Hippocampal formation (tissue), 2 donors: ENCODE measurements around the gene SLIT3.

Experiments used
- DNase-seq, 2 donors: peaks; one replicate each; lab custom pipeline; 2025; lab: John Stamatoyannopoulos, UW

SLIT3 gene

DNA sequence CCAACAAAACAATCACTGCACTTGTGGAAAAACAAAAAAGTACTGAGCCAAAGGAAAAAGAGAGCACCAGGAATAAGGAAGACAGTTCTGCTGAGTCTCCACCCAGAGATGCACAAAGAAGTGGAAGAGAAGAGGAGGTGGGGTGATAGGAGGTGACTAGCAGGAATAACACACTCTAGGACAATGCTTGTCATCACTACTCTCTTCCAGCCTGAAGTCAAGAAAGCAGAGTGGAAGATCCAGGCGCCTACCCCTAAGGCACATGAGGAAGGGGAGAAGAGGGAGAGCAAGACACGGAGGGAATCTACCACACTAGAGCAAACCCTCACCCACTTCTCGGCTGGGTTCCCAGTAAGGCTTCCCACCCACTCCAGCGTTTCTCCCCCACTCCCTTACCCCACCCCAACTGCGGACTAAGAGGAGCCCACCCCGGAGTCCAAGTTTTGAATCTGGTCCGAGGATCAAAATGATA is 1.7 kb downstream of the SLIT3 start:
- no peak for DNase-seq

DNA sequence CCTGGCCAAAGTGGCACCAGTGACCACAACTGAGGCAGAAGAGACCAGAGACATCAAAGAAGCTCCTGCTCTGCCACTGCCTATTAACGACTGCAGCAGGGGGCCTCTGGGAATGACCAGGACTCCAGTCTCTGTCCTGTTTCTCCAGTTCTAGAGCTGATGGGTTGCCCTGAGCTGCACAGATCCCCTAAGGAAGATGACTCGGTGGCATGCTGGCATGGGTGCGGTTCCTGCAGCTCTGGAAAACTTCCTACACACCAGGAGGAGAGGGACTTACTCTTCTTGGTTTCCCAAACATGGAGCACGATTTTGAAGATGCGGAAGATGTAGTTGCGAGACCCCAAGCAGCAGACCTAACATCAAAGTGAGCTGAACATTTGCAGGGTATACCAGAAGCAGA is 2.7 kb downstream of the SLIT3 start:
- DNase-seq: no peak

DNA sequence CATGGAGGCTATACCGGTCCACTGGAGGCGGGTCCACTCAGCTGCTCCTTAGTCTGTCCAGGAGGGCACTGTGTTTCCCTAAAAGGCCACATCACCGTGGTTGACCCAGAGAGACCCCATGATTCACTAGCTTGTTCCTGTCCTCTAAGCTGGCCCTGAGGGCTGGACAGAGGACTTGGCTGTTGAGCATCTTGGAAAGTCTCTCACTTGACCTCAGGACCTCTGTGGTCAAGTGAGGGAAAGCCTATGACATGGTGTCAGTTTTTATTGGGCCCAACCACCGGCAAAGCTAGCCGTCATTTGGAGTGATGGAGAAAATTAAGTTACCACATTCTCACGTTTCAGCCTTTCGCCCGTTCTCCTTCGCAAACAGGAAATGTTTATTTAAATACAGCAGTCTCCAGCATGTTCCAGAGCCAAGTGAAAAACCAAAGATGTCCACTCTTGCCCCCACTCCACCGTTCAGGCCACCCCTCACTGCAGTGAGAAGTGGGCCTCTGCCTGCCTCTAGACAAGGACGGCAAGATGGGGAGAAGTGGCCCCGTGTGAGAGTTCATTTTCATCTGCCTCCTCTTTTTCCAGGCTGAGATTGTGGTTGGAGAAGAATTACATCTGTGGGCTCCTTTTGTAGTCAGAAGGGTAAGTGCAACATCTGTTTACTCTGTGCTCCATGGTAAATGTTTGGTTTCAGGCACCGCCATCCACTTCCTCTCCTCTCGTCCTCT is 4.4 kb downstream of the SLIT3 start:
- no peak for DNase-seq

DNA sequence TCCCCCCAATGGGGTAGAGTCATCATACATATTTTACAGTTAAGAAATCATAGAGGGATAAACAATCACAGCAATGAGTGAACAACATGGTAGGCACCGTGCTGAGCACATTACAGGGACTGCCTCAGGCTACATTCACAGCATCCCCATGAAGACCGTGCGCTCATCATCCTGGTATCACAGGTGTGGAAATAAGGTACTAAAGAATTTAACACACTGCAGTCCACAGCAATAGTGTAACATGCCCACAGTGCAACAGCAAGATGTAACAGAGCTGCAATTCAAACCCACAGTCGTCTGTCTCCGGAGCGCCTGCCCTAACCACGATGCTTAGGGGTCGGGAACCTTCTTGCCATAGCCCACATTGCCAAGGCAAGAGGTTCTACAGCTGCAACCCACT is 5.6 kb downstream of the SLIT3 start:
- no peak for DNase-seq

DNA sequence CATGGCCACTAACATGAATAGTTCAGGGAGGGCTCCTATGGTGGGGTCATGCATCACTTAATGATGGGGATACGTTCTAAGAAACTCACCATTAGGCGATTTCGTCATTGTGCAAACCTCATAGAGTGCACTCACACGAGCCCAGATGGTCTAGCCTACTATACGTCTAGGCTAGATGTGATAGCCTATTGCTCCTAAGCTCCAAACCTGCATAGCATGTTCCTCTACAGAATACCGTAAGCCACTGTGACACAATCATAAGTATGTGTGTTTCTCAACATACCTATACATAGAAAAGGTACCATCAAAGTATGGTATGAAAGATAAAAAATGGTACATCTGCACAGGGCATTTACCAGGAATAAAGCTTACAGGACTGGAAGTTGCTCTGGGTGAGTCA is 6.3 kb downstream of the SLIT3 start:
- no peak for DNase-seq

DNA sequence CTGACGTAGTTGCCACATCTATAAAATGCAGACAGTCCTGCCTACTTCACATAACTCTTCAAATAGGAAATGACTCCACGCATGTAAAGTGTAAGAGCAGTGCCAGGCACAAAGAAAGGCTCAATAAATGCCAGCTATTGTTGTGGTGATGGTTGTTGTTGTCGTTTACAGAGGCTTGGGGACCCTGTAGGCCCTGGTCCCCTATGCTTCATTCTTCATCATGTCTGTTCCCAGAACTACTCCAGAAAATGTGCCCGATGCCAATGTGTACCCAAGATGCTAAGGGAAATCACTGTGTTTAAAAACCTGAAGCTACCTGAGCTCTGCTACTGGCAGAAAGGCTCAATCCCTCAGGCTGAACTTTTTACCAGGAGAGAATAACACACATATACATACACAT is 9.1 kb downstream of the SLIT3 start:
- DNase-seq: no peak

DNA sequence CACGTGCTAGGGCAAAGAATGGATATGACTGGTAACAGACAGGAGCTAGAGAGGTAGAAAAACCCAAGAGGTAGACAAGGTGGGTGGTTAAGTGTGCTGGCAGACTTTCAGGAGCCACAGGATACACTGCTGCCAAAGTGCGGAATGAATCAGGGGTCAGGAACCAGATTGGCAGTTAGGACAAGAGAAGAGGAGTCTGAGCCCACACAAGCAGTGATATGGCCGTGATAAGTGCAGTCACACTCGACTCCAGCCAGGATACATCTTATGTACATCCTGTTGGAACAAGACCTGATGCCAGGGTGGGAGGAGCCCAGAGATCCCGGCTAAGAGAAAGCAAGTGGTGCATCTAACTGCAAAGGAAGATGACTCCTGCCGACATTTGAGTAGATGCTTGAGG is 10.0 kb downstream of the SLIT3 start:
- DNase-seq: no peak

DNA sequence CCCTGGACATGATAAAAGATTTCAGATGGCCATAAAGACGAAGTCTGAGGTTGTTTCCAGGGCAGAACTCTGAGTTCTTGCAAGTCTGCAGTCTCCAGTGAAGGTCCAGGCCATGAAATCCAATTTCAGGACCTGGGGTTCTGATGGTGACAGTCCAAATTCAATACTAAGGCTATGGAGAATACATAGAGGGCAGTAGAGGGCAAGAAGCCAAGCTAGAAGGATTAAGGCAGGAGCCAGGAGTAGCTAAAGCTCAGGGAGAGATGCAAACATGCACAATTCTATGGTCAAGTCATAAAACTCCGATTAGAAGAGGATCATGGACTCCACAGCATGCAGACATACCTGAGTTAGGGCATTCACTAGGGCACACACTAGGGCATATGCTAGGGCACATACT is 11.4 kb downstream of the SLIT3 start:
- DNase-seq: no peak

DNA sequence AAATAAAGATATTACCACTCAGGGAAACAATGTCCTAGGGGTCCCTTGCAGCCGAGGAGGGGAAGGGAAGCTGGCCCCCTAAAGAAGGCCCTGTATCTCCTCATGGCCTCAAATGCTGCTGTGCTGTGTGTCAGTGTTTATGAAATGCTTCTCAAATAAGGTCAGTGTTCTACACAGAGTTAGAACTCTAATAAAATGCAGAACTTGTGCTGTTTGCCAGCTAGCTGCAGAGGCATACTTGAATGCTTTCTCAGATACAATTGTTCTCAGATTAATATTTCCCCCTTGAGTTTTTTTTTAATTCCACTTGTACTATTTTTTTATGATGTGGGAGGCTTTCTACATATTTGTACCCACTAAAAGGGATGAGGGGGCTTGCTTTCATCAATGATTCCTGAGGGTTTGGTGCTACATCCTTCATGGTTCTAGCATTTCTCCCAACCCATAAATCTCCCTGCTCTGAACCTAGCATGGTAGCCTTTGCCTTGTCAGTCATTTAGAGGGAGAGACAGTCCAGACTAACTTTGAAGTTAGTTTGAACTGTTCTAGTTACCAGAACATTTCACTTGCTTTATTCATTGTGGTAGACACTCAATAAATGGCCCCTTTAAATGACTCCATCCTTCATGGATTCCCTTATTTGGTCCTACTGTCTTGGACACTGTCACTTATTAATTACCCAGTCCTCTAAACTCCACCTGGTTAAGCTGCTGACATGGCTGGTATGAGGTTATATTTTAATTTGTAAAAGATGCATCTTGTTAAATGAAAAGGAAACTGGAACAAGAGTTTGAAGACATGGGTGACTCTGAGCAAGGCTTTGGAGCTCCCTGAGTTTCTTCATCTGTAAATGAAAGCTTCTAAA is 12.6 kb downstream of the SLIT3 start:
- no peak for DNase-seq

DNA sequence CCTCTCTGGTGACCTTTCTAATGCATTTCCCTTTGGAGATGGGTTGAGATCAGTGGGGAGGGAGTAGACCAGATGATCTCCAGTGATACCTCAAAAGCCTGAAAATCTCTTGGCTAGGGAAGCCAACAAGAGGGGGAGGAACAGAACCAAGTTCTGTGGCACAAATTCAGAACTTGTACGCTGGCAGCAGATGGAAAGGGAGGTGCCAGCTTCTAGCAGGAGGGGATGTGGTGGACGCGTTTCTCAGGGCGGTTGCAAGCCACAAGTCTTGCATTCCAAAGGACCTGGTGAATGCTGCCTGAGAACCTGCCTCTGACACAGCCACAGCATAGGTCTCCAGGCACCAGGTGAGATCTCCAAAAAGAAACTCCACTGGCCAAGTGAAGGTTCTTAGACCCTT is 13.4 kb downstream of the SLIT3 start:
- no peak for DNase-seq

DNA sequence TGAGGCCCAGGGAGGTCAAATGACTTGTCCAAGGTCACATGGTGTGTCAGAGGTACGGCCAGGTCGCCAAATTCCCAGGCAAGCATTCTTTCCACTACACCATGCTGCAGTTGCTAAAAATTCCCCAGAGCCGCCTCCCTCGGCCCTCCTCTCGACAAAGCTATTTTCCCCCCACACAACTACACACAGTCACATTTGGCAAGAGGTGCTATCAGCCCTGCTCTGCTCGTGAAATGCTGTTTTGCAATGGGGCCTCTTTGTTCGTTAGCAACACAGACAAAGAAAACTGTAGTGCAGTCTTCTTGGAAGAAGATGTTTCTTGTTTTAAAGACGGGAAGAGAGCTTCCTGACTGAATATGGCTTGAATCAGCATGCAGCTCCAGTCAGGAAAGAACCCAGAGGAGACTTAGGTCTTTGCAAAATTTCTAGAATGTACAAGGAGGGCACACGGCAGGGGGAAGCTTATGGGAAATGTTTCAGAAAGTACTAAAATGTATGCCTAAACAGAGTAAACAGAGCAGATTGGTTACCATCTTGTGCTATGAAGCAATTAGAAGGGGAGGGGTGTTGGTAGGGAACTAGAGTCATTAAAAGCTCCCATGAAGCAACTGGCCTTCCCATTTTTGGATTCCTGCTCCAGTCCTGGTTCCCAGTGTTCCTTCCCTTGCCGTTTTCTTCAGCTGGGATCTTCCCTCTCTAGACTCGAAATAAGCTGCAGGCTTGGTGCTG is 14.2 kb downstream of the SLIT3 start:
- no peak for DNase-seq

DNA sequence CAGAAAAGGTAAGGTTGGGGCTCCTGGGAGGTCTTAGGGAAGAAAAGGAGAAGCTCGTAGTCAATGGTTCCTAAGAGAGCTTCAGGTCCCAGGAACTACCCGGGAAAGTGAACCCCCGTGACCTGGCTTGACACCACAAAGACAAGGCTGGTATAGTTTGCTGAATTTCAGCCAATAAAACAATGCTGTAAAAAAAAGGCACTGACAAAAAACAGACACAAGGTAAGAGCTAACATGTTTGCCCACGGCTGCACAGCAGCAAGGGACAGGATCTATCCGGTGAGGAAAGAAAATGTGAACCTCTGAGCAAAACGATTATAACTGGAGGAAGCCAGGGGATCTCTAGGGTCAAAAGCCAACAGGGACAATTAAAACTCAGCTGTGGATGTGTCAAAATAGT is 17.1 kb downstream of the SLIT3 start:
- DNase-seq: no peak

DNA sequence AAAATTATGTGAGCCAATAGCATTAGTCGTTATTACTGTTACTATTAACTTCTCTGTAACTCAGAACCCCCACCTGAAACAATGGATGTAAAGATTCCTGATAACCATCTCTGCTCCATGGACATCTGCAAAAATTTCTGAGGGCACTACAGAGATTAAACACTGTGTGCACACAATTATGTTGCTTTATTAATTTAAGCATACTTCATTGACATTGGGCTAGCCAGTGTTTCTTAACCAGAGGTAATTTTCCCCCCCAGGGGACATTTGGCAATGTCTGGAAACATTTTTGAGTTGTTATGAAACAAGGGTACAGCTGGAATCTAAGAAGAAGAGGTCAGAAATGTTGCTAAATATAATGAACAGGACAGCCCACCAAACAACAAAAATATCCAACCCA is 19.3 kb downstream of the SLIT3 start:
- no peak for DNase-seq

DNA sequence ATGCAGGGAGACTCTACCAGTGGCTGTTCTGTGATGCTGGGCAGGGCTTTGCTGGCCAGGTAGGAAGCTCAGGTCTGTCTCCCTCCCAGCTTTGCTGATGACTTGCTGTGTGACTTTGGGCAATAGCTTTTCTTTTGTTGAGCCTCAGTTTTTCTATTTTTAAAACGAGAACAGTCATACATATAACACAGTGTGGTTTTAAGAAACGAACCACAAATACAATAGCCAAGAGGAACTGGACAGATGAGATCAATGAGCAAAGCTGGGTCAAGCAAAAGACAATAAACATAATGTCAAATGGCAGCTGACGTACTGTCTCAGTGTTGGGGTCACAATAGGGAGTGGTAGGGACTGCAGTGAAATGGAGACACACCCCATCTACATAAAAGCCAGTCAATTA is 20.2 kb downstream of the SLIT3 start:
- DNase-seq: no peak

DNA sequence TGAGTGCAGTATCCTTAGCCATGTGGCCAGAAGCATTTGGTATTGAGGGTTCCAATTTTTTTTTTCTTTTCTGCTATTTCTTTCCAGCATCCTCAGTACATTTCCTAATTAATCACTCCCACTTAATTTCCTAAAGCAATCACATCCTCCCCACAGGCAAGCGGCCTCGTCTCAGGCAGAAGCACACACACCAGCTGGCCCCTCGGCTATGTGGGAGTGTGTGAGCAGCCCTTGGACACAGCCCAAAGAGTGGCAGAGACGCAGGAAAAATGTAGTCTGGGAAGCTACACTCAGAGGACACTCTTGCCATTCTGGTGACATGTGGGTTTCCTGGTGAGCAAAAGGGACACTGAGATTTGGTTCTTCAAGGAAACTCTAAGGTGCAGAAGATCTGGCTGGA is 20.7 kb downstream of the SLIT3 start:
- peak in 1 of 2 donors; percentile 36 for DNase-seq

DNA sequence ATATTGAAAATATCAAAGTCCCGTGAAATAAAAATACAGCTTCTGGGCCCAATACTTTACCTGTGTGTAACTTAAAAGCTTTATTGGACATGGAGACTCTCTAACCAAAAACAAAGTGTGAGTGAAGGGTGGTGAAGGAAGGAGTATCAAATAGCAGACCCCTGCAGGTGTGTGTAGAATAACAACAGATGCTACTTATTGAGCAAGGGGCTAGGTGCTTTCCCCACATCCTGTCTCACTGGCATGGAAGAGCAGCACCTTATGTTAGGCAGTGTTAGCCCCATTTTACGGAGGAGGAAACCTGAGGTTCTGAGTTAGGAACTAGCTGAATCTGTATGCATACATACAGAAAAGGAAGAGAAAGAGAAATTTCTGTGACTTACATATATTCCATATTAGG is 21.8 kb downstream of the SLIT3 start:
- no peak for DNase-seq

DNA sequence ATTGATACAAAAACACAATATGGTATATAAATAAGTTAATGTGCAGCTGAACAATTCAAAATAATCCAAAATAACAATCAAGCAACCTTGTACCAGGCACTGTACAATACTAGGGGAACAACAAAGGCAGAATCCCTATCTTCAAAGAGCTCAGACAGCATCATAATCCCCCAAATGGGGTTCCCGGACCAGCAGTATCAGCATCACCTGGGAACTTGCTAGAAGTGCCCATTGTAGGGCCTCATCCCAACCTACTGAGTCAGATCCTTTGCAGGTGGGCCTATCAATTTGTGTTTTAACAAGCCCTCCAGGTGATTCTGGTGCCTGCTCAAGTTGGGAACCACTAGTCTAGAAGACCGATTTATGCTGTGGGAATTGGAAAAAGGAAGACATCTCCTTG is 27.1 kb downstream of the SLIT3 start:
- no peak for DNase-seq

DNA sequence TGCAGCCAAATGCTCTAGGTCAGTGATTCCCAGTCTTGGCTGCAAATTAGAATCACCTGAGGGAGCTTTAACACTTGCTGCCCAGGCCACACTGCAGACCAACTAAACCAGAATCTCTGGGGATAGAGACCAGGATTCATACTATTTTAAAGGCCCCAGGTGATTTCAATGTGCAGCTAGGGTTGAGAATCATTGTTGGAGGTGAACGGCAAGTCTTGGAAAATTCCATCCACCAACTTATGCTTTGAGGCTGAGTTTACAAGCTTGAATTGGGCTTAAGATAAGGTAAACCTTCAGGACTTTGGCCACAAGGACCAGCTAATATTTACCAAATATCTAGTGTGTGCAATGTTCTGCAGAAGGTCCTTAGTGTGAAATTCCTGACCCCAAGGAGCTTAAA is 27.5 kb downstream of the SLIT3 start:
- DNase-seq: no peak

DNA sequence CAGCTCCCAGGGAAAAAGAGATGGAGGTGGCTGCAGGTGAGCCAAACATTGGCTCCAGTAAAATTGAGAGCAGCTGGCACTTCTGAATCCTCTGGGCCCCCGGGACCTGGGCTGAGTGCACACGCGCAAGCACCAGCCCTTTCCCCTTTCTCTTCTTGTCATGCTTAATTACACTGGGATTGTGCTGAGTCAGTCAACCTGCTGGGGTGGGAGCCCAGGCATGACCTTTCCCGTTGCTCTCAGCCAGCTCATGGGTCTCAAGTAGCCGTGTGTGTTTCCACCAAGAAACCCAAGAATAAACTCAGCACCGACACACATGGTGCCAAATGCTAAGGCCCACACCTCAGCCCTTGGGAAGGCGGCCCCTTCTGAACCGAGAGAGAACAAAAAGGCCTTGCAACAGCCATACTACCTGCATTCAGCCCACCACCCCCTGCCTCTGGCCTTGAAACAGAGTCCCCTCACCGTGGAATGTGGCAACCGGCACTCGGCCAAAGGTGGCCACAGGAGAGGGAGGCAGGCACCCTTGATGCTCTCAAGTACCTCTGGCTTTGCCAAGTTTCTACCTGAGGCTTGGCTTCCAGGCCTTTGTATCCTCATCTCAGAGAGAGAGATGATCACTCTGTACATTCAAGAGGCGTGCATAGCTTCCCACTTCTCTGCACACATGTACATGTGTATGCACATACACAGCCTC is 28.1 kb downstream of the SLIT3 start:
- no peak for DNase-seq

DNA sequence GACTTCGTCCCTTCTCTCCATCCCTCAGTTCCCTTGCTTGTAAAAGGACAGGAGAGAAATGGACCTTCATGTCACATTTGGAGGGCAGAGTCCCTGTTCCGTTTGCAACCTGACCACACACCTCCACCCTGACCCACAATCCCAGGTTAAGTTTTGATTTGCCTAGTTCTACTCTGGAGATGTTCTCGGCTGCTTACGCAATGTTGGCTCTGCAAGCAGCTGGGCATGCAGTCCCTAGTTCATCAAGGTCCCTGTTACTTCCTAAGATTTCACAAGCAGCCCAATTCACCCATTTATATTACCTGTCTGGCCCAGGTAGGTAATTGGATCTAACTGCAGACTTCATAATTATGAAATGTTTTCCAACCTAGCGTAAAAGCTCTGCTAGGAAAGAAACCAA is 28.8 kb downstream of the SLIT3 start:
- no peak for DNase-seq

DNA sequence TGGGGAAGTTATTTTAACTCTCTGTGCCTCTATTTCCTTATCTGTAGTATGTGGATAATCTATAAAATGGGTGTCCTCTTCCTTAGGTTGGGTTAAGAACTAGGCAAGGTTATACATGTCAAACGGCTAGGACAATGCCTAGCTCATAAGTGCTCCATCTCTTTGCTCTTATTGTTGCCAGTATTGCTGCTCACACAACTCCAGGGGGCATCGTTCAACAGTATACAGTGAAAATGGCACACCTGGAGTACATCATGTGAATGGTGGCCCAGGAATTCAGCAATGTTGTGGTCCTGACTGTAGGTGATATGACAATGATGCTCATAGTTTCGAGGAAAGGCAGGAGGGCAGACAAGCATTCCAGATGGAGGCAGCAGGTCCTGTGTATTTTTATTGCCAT is 30.1 kb downstream of the SLIT3 start:
- DNase-seq: no peak

DNA sequence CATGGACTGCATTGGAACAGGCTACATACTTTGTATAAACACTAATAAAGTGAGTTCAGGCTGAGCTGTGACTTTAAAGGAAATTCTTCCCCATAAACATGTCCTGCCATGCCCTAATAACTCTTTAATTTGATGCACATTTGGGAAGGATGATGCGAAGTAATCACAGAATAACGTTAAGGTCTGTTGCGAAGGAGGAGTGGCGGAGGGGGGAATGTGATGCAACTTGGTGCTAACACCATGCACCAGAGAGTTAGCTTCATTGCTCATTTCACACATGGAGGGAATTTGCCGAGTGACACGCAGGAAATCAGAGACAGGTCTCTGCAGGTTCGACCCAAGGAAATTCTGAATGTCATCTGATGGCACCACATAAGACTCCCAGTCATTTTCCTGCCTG is 32.9 kb downstream of the SLIT3 start:
- DNase-seq: no peak
